Pancreas (tissue), 10 donors: Measurements from ENCODE around the gene RAB36. TPM values are rescaled to one million over a fixed set of nuclear protein-coding genes. Genes with fewer than 3 reads are reported as not detected.

Source experiments
- ATAC-seq, 4 donors: fragments of 200-7000 bp; cut with Tn5 transposase; one replicate each; pipeline versions ENCODE4 v1.8.0 to v1.9.1; 2020; ENCODE audit warnings: mild to moderate bottlenecking in 4 of 4, moderate library complexity in 4 of 4
- DNase-seq, 6 donors: peaks; one replicate each; pipeline ENCODE4 v3.0.0-alpha.2; 2020
- FAIRE-seq: peaks from 2 replicates; lab custom pipeline; 2012; peaks lifted over from hg19 to GRCh38; lab: Jason Lieb, UNC
- H3K27ac ChIP-seq, 4 donors: fragments of 200-600 bp; sonication (generic); 1 replicate in 3 of 4; 2 replicates in 1 of 4; pipeline versions ENCODE4 v1.5.0 to v1.8.0; 2020
- H3K27me3 ChIP-seq, 4 donors: fragments of 200-600 bp; one replicate each; pipeline ENCODE4 v1.8.0; 2021
- H3K36me3 ChIP-seq, 3 donors: fragments of 200-600 bp; sonication (generic) in 1 of 3; one replicate each; pipeline versions ENCODE4 v1.5.0 to v1.8.0; 2020 to 2021
- H3K4me1 ChIP-seq, 3 donors: fragments of 200-600 bp; one replicate each; pipeline ENCODE4 v1.8.0; 2021
- H3K4me3 ChIP-seq, 4 donors: fragments of 200-600 bp; sonication (generic) in 2 of 4; one replicate each; pipeline versions ENCODE4 v1.5.0 to v1.8.0; 2020 to 2021
- H3K9me3 ChIP-seq, 4 donors: fragments of 200-600 bp; one replicate each; pipeline ENCODE4 v1.8.0; 2021
- WGBS, 2 donors: extraction: QIAGEN DNeasy Blood & Tissue Kit; methylation state at CpG; one replicate each; pipeline ENCODE4 v1.1.7; 2013; 5-methylcytosine and 5-hydroxymethylcytosine counted together
- intact Hi-C, 3 donors: fragments of 100-400 bp; cut with DNase I; formaldehyde crosslinking; loops; one replicate each; pipeline versions ENCODE4 v1.11.1 to v1.14.2; 2022
- polyA plus RNA-seq, 2 donors: library from polyadenylated mRNA; stranded (reverse); fragments of 200-250 nt; gene quantifications; one replicate each; pipeline ENCODE4 v1.2.3, GENCODE V29; 2013
- total RNA-seq, 6 donors: library from RNA; stranded (reverse); fragmentation: NEBNext Ultra II Directional in 4 of 6; extraction: Animal tissue kit (Norgen Biotek cat#: 25700) in 4 of 6; gene quantifications; one replicate each; pipeline versions ENCODE4 v1.2.1 to v1.2.4, GENCODE V29; 2021 to 2023
- TF ChIP-seq, protein P1 (sequence below), 4 donors: fragments of 200-600 bp; sonication (generic) in 3 of 4; IDR thresholded peaks; one replicate each; pipeline versions ENCODE4 v1.5.0 to v1.8.0; 2021; ENCODE audit warnings: antibody characterized with exemption in 4 of 4
- donor health status: healthy with polysubstance abuse.
- donor health status: DM: no; HTN: no; CAD: no; lungs with moderate emphysema.
- donor health status: DM: no; HTN: no; CAD: no.
- donor health status: control.
- donor health status: control.
- donor health status: Bipolar disorder and iron deficiency.
- donor health status: DM: yes; HTN: yes; CAD: no.
- donor health status: DM: no; HTN: no; CAD: no.
- donor health status: DM: no; HTN: no; CAD: no.
- donor health status: DM: yes; HTN: yes; CAD: no.

Gene RAB36
- total and polyA plus RNA-seq, 8 donors, result 1.2 to 7.3 (median 3.1) TPM

GRCh38 chr22:23117891-23118646 is 27.2 kb upstream of the RAB36 start:
- Histone ChIP-seq H3K27me3 (no peaks in the 10 kb centered on the region), H3K36me3 (no peaks in the 10 kb centered on the region), H3K27ac (no peak overlapping the region), H3K4me3 (no peak overlapping the region), H3K4me1 (no peaks in the 10 kb centered on the region), H3K9me3 (no peaks in the 10 kb centered on the region)
- ATAC-seq (no peak), DNase-seq (peak in 1 of 6 donors; percentile 56), FAIRE-seq (no peak)
- intact Hi-C loops, result no loop called here
- TF ChIP-seq, protein P1, sequence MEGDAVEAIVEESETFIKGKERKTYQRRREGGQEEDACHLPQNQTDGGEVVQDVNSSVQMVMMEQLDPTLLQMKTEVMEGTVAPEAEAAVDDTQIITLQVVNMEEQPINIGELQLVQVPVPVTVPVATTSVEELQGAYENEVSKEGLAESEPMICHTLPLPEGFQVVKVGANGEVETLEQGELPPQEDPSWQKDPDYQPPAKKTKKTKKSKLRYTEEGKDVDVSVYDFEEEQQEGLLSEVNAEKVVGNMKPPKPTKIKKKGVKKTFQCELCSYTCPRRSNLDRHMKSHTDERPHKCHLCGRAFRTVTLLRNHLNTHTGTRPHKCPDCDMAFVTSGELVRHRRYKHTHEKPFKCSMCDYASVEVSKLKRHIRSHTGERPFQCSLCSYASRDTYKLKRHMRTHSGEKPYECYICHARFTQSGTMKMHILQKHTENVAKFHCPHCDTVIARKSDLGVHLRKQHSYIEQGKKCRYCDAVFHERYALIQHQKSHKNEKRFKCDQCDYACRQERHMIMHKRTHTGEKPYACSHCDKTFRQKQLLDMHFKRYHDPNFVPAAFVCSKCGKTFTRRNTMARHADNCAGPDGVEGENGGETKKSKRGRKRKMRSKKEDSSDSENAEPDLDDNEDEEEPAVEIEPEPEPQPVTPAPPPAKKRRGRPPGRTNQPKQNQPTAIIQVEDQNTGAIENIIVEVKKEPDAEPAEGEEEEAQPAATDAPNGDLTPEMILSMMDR (IDR thresholded peaks at IDR 0.05), result no peak
- 79 to 91% methylated on average over 14 to 15 of the region's 15 CpGs for WGBS, 2 donors

DNA sequence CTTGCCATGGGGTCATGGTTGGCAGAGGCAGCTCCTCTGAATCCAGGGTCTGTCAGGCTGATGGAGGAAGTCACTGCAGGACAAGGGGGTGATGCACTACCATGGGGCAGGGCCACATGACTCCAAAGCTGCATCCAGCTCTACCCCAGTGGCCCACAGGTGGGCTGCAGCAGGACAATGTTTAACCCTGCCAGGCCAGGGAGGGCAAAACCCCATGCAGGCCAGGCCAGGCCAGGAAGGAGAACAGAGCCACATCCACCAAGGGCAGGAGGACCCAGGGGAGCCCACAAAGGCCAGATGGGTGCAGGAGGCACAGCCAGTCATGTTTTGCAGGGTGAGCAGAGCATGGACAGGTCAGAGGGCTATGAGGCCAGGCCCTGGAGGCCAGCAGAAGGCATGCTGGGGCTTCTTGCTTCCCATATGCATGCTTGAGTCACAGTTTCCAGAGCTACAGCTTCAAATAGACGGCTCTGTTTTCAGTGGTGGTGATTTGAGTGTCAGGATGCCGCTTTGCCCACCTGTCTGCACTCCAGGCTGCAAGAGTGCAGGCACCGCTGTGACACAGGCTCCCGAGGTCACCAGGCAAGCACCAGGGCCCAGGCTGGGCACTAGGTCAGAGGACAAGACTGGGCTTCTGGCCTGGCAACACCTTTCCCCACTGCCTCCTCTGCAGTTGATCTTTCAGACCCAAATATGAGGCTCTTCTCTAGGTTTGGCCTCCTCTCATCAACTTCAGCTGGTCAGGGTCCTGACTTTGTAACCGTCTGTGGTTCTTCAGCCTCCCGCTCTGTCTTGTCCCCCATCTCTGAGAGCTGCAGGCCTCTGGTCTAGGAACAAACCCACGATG is 26.4 kb upstream of the RAB36 start:
- Histone ChIP-seq H3K9me3 (no peaks in the 10 kb centered on the region), H3K4me3 (no peak overlapping the region), H3K4me1 (no peaks in the 10 kb centered on the region), H3K27me3 (no peaks in the 10 kb centered on the region), H3K36me3 (no peaks in the 10 kb centered on the region), H3K27ac (no peak overlapping the region)
- no peak for FAIRE-seq
- TF ChIP-seq, protein P1 (IDR thresholded peaks at IDR 0.05), result no peak
- ATAC-seq, result no peak
- no peak for DNase-seq
- intact Hi-C loops, result no loop called here
- 81 to 85% methylated on average over 7 of the region's 7 CpGs for WGBS, 2 donors

DNA sequence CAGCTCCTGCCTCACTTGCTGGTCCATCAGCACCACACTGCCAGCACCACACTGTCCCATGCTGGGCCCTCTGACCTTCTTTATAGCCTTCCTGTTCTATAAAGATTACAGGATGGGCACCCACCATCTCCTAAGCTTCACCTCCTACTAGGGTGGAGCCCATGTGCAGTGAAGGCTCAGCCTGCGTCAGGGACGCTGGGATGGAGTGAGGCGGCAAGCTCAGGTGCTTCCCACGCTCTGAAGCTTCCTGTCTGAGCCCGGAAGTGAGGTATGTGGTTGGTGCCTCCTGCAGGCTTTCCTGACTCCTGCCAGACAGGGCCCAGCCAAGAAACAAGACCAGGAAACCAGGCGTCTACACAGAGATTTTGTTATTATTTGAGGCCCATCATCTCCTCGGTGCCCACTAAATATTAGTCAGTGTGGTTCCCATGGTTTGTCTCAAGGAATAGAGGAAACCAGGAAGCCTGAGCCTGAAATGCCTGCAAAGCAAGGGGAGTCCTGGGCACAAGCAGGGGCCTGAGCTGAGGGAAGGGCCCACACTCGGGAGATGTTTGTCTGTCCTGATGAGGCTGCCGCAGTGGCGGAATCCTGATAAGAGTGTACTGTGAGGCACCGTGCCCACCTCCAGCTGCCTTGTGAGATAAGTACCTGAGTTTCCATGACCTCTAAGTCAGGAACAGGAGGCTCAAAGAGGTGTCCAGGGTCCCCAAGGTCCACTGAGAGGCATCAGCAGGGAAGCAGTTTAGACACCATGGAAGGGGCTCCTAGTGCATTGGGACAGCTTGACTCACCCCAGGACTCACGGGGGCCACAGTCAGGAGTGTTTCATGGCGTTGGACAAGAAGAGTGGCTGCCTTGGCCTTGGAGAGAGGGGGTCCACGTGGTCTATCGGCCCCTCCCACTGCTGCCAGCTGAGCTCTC is 25.5 kb upstream of the RAB36 start:
- Histone ChIP-seq H3K9me3 (no peaks in the 10 kb centered on the region), H3K4me3 (no peak overlapping the region), H3K27ac (no peak overlapping the region), H3K27me3 (no peaks in the 10 kb centered on the region), H3K36me3 (no peaks in the 10 kb centered on the region), H3K4me1 (no peaks in the 10 kb centered on the region)
- intact Hi-C loops, result loop anchor here in 2 of 3 donors (10.0 kb wide), 2 partner anchors 165 to 265 kb away; no protein-coding TSS in a partner anchor
- WGBS, 2 donors, result 57 to 58% methylated on average over 15 of the region's 15 CpGs
- FAIRE-seq, result no peak
- TF ChIP-seq, protein P1 (IDR thresholded peaks at IDR 0.05), result no peak
- DNase-seq, result no peak
- peak in 1 of 4 donors; percentile 42 for ATAC-seq

DNA sequence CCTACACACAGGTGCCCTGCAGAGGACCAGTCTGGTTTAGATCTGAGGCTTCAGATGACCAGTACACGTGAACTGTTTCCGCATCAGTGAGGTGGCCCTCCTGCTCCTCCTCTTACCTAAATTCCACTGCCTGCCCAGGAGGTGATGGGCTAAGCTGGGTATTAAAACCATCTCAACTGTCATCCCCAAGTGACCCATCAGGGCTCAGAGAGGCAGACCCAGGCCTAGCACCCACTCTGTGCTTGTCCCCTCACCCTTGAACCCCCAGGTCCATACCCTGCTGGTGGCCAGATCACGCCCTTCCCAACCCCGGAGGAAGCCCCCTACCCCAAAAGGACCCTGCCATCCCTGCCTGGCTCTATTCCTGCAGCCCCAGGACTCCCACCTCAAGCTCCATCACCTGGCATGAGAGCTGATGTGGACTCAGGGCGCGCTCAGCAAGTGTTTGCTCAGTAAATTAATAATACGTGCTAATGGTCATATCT is 24.8 kb upstream of the RAB36 start:
- no peak overlapping the region for H3K4me3 ChIP-seq
- DNase-seq (no peak), ATAC-seq (no peak), FAIRE-seq (no peak)
- 81 to 84% methylated on average over 7 of the region's 7 CpGs for WGBS, 2 donors
- H3K36me3 ChIP-seq, result no peaks in the 10 kb centered on the region
- H3K4me1 ChIP-seq, result no peaks in the 10 kb centered on the region
- no peaks in the 10 kb centered on the region for H3K9me3 ChIP-seq
- TF ChIP-seq, protein P1 (IDR thresholded peaks at IDR 0.05), result no peak
- intact Hi-C loops, result loop anchor here in 2 of 3 donors (10.0 kb wide), 2 partner anchors 166 to 266 kb away; no protein-coding TSS in a partner anchor
- H3K27me3 ChIP-seq, result no peaks in the 10 kb centered on the region
- no peak overlapping the region for H3K27ac ChIP-seq
